GM23338 (cell line): Measurements from ENCODE around the gene FOXO3. TPM values are rescaled to one million over a fixed set of nuclear protein-coding genes. Genes with fewer than 3 reads are reported as not detected.

Experiments
- ATAC-seq: fragments of 200-7000 bp; cut with Tn5 transposase; 3 replicates; pipeline ENCODE4 v1.9.1; 2020
- DNase-seq: peaks from one replicate; pipeline ENCODE4 v3.0.0-alpha.2; 2015; ENCODE audit warnings: low spot score
- H2AFZ ChIP-seq: fragments of 200-600 bp; sonication (generic); 2 replicates; pipeline ENCODE4 v1.8.0; 2016; ENCODE audit warnings: antibody characterized with exemption, mild to moderate bottlenecking, moderate library complexity
- H3F3A ChIP-seq: fragments of 200-600 bp; sonication (generic); replicated peaks from 2 replicates; pipeline ENCODE4 v1.8.0; 2017; ENCODE audit warnings: antibody characterized with exemption, mixed run types, low read depth
- H3K27ac ChIP-seq: fragments of 200-600 bp; sonication (generic); 2 replicates; pipeline ENCODE4 v1.6.1; 2016; ENCODE audit warnings: low read depth
- H3K27me3 ChIP-seq: fragments of 200-600 bp; sonication (generic); 2 replicates; pipeline ENCODE4 v1.8.0; 2016; ENCODE audit warnings: mild to moderate bottlenecking, mixed run types, moderate library complexity; ENCODE audit not compliant: insufficient read depth
- H3K36me3 ChIP-seq: fragments of 200-600 bp; sonication (generic); 2 replicates; pipeline ENCODE4 v1.8.0; 2016; ENCODE audit warnings: mild to moderate bottlenecking; ENCODE audit not compliant: insufficient read depth
- H3K4me1 ChIP-seq: fragments of 200-600 bp; sonication (generic); 2 replicates; pipeline ENCODE4 v1.8.0; 2016; ENCODE audit warnings: mild to moderate bottlenecking, moderate library complexity; ENCODE audit not compliant: insufficient read depth
- H3K4me2 ChIP-seq: fragments of 200-600 bp; sonication (generic); 2 replicates; pipeline ENCODE4 v1.7.1; 2017; ENCODE audit warnings: mixed run types
- H3K4me3 ChIP-seq: fragments of 200-600 bp; sonication (generic); 2 replicates; pipeline ENCODE4 v1.6.1; 2016; ENCODE audit warnings: mixed run types
- H3K79me2 ChIP-seq: fragments of 200-600 bp; sonication (generic); replicated peaks from 2 replicates; pipeline ENCODE4 v1.8.0; 2017; ENCODE audit warnings: mild to moderate bottlenecking; ENCODE audit not compliant: insufficient read depth
- H3K9me2 ChIP-seq: fragments of 200-600 bp; sonication (generic); 2 replicates; pipeline ENCODE4 v1.8.0; 2017; ENCODE audit not compliant: insufficient read depth
- H4K20me1 ChIP-seq: fragments of 200-600 bp; sonication (generic); replicated peaks from 2 replicates; pipeline ENCODE4 v1.8.0; 2017; ENCODE audit warnings: mild to moderate bottlenecking; ENCODE audit not compliant: insufficient read depth
- H3K27ac Mint-ChIP-seq: 2 replicates; pipeline ENCODE4 v1.8.0; 2020; ENCODE audit warnings: inconsistent platforms, mild to moderate bottlenecking, moderate library complexity, mixed read lengths
- H3K27me3 Mint-ChIP-seq: 3 replicates; pipeline ENCODE4 v1.8.0; 2022; ENCODE audit warnings: low read depth, mild to moderate bottlenecking, moderate library complexity, mixed read lengths, inconsistent platforms; ENCODE audit not compliant: insufficient read depth, poor library complexity
- H3K36me3 Mint-ChIP-seq: 3 replicates; pipeline ENCODE4 v1.8.0; 2021; ENCODE audit warnings: low read depth, mild to moderate bottlenecking, inconsistent platforms, moderate library complexity, mixed read lengths
- H3K4me1 Mint-ChIP-seq: 3 replicates; pipeline ENCODE4 v1.8.0; 2020; ENCODE audit warnings: mild to moderate bottlenecking, inconsistent platforms, mixed read lengths
- H3K4me3 Mint-ChIP-seq: 3 replicates; pipeline ENCODE4 v1.8.0; 2021; ENCODE audit warnings: moderate library complexity, mild to moderate bottlenecking, inconsistent platforms, mixed read lengths
- H3K9me3 Mint-ChIP-seq: 3 replicates; pipeline ENCODE4 v1.8.0; 2020; ENCODE audit warnings: moderate library complexity, mild to moderate bottlenecking, inconsistent platforms, mixed read lengths
- NANOG ChIP-seq: IDR thresholded peaks from 2 replicates; pipeline ENCODE4 v1.6.1; 2016; ENCODE audit warnings: antibody characterized with exemption, borderline replicate concordance
- STAT1 ChIP-seq: IDR thresholded peaks from one replicate; pipeline ENCODE4 v1.6.1; 2016; ENCODE audit warnings: antibody characterized with exemption; ENCODE audit not compliant: unreplicated experiment
- ZNF114 ChIP-seq: fragments of 250-450 bp; sonication (Bioruptor Pico); IDR thresholded peaks from 2 replicates; pipeline ENCODE4 v1.5.0; 2020; ENCODE audit warnings: mild to moderate bottlenecking, moderate library complexity
- ZNF331 ChIP-seq: fragments of 250-450 bp; sonication (Bioruptor Pico); IDR thresholded peaks from 2 replicates; pipeline ENCODE4 v1.5.0; 2020; ENCODE audit warnings: low read depth, mild to moderate bottlenecking, moderate library complexity
- polyA plus RNA-seq: library from polyadenylated mRNA; unstranded; fragments of >200 nt; fragmentation: Nextera tagmentation; extraction: Ambion mirVana; gene quantifications from 2 replicates; pipeline ENCODE4 v1.2.1, GENCODE V29; 2016
- total RNA-seq: library from RNA; depleted of rRNA; stranded (reverse); fragments of >200 nt; shearing (Covaris generic); gene quantifications from 2 replicates; pipeline ENCODE4 v1.2.3, GENCODE V29; 2014
- TF ChIP-seq, protein P1 (sequence below): IDR thresholded peaks from one replicate; pipeline ENCODE4 v1.6.1; 2018; ENCODE audit warnings: antibody characterized with exemption; ENCODE audit not compliant: unreplicated experiment
- TF ChIP-seq, protein P2 (sequence below): fragments of 250-450 bp; sonication (Bioruptor Pico); IDR thresholded peaks from 2 replicates; pipeline ENCODE4 v1.5.0; 2020; ENCODE audit warnings: mild to moderate bottlenecking, moderate library complexity
- TF ChIP-seq, protein P3 (sequence below): IDR thresholded peaks from 2 replicates; pipeline ENCODE4 v1.6.1; 2016; ENCODE audit warnings: antibody characterized with exemption

The FOXO3 gene
- total and polyA plus RNA-seq, 2 experiments from 2014 or later: 9.8 to 20.2 TPM

DNA sequence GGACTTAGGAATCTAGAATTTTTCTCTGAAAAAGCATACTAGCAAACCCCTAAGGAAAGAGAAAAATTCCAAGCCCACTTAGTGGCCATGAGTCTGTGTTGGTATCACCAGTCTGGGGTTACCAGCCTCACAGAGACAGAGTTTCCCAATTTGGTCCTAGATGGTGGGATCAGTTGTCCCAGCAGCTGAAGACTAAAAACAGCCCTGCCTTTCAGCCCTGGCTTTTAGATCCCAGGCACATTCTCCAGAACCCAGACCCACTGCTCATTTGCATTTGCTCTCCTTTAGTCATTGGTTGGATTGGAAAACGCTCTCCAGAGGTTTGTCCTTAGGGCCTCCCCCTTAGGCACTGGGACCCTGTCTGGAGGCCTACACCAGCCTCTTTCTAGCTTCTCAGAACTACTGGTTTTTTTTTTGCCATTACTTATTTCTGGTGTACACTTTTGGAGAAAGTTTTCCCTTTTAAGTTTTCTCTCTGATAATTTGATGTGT is 39.1 kb upstream of the FOXO3 start:
- Mint-ChIP-seq H3K36me3 (no peaks in the 10 kb centered on the region), H3K4me3 (no peak overlapping the region), H3K9me3 (no peaks in the 10 kb centered on the region), H3K27ac (no peak overlapping the region), H3K4me1 (peaks cover 11% of the 10 kb centered on the region), H3K27me3 (peaks cover 2% of the 10 kb centered on the region)
- Histone ChIP-seq H4K20me1 (no peaks in the 10 kb centered on the region), H3K36me3 (no peaks in the 10 kb centered on the region), H3K27me3 (no peaks in the 10 kb centered on the region), H3K4me2 (no peak overlapping the region), H3K27ac (no peak overlapping the region), H3K79me2 (no peaks in the 10 kb centered on the region), H3K4me3 (no peak overlapping the region), H2AFZ (no peak overlapping the region), H3K9me2 (no peaks in the 10 kb centered on the region), H3F3A (no peaks in the 10 kb centered on the region), H3K4me1 (peaks cover 7% of the 10 kb centered on the region; the same call in 1 of the 2 replicates)
- TF ChIP-seq, protein P1, sequence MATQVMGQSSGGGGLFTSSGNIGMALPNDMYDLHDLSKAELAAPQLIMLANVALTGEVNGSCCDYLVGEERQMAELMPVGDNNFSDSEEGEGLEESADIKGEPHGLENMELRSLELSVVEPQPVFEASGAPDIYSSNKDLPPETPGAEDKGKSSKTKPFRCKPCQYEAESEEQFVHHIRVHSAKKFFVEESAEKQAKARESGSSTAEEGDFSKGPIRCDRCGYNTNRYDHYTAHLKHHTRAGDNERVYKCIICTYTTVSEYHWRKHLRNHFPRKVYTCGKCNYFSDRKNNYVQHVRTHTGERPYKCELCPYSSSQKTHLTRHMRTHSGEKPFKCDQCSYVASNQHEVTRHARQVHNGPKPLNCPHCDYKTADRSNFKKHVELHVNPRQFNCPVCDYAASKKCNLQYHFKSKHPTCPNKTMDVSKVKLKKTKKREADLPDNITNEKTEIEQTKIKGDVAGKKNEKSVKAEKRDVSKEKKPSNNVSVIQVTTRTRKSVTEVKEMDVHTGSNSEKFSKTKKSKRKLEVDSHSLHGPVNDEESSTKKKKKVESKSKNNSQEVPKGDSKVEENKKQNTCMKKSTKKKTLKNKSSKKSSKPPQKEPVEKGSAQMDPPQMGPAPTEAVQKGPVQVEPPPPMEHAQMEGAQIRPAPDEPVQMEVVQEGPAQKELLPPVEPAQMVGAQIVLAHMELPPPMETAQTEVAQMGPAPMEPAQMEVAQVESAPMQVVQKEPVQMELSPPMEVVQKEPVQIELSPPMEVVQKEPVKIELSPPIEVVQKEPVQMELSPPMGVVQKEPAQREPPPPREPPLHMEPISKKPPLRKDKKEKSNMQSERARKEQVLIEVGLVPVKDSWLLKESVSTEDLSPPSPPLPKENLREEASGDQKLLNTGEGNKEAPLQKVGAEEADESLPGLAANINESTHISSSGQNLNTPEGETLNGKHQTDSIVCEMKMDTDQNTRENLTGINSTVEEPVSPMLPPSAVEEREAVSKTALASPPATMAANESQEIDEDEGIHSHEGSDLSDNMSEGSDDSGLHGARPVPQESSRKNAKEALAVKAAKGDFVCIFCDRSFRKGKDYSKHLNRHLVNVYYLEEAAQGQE: no peak
- TF ChIP-seq ZNF114: no peak
- TF ChIP-seq, protein P2, sequence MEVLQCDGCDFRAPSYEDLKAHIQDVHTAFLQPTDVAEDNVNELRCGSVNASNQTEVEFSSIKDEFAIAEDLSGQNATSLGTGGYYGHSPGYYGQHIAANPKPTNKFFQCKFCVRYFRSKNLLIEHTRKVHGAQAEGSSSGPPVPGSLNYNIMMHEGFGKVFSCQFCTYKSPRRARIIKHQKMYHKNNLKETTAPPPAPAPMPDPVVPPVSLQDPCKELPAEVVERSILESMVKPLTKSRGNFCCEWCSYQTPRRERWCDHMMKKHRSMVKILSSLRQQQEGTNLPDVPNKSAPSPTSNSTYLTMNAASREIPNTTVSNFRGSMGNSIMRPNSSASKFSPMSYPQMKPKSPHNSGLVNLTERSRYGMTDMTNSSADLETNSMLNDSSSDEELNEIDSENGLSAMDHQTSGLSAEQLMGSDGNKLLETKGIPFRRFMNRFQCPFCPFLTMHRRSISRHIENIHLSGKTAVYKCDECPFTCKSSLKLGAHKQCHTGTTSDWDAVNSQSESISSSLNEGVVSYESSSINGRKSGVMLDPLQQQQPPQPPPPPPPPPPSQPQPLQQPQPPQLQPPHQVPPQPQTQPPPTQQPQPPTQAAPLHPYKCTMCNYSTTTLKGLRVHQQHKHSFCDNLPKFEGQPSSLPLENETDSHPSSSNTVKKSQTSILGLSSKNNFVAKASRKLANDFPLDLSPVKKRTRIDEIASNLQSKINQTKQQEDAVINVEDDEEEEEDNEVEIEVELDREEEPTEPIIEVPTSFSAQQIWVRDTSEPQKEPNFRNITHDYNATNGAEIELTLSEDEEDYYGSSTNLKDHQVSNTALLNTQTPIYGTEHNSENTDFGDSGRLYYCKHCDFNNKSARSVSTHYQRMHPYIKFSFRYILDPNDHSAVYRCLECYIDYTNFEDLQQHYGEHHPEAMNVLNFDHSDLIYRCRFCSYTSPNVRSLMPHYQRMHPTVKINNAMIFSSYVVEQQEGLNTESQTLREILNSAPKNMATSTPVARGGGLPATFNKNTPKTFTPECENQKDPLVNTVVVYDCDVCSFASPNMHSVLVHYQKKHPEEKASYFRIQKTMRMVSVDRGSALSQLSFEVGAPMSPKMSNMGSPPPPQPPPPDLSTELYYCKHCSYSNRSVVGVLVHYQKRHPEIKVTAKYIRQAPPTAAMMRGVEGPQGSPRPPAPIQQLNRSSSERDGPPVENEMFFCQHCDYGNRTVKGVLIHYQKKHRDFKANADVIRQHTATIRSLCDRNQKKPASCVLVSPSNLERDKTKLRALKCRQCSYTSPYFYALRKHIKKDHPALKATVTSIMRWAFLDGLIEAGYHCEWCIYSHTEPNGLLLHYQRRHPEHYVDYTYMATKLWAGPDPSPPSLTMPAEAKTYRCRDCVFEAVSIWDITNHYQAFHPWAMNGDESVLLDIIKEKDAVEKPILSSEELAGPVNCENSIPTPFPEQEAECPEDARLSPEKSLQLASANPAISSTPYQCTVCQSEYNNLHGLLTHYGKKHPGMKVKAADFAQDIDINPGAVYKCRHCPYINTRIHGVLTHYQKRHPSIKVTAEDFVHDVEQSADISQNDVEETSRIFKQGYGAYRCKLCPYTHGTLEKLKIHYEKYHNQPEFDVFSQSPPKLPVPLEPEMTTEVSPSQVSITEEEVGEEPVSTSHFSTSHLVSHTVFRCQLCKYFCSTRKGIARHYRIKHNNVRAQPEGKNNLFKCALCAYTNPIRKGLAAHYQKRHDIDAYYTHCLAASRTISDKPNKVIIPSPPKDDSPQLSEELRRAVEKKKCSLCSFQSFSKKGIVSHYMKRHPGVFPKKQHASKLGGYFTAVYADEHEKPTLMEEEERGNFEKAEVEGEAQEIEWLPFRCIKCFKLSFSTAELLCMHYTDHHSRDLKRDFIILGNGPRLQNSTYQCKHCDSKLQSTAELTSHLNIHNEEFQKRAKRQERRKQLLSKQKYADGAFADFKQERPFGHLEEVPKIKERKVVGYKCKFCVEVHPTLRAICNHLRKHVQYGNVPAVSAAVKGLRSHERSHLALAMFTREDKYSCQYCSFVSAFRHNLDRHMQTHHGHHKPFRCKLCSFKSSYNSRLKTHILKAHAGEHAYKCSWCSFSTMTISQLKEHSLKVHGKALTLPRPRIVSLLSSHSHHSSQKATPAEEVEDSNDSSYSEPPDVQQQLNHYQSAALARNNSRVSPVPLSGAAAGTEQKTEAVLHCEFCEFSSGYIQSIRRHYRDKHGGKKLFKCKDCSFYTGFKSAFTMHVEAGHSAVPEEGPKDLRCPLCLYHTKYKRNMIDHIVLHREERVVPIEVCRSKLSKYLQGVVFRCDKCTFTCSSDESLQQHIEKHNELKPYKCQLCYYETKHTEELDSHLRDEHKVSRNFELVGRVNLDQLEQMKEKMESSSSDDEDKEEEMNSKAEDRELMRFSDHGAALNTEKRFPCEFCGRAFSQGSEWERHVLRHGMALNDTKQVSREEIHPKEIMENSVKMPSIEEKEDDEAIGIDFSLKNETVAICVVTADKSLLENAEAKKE (CRISPR knock-in tag): no peak
- TF ChIP-seq ZNF331 (CRISPR knock-in tag): no peak
- TF ChIP-seq STAT1: no peak
- TF ChIP-seq NANOG: no peak
- TF ChIP-seq, protein P3, sequence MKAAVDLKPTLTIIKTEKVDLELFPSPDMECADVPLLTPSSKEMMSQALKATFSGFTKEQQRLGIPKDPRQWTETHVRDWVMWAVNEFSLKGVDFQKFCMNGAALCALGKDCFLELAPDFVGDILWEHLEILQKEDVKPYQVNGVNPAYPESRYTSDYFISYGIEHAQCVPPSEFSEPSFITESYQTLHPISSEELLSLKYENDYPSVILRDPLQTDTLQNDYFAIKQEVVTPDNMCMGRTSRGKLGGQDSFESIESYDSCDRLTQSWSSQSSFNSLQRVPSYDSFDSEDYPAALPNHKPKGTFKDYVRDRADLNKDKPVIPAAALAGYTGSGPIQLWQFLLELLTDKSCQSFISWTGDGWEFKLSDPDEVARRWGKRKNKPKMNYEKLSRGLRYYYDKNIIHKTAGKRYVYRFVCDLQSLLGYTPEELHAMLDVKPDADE: no peak
- ATAC-seq (no peak), DNase-seq (no peak)
